Stimulated activated CD8-positive, alpha-beta memory T cell treated with anti-CD3 and anti-CD28 coated beads, Interleukin-4, amount 100 ng/mL, for 1 hour (primary cell): ENCODE measurements around the gene EPB41L5.
"Not testable (repeated sequence)": the region's sequence is repeated elsewhere in the genome, so short reads cannot be mapped to it uniquely, and the experiment has no call there.

Experiments used
- DNase-seq, 2 donors: peaks; one replicate each; pipeline ENCODE4 v3.0.0-alpha.2; 2020; ENCODE audit warnings: low read depth in 2 of 2, low spot score in 1 of 2

The EPB41L5 gene

DNA sequence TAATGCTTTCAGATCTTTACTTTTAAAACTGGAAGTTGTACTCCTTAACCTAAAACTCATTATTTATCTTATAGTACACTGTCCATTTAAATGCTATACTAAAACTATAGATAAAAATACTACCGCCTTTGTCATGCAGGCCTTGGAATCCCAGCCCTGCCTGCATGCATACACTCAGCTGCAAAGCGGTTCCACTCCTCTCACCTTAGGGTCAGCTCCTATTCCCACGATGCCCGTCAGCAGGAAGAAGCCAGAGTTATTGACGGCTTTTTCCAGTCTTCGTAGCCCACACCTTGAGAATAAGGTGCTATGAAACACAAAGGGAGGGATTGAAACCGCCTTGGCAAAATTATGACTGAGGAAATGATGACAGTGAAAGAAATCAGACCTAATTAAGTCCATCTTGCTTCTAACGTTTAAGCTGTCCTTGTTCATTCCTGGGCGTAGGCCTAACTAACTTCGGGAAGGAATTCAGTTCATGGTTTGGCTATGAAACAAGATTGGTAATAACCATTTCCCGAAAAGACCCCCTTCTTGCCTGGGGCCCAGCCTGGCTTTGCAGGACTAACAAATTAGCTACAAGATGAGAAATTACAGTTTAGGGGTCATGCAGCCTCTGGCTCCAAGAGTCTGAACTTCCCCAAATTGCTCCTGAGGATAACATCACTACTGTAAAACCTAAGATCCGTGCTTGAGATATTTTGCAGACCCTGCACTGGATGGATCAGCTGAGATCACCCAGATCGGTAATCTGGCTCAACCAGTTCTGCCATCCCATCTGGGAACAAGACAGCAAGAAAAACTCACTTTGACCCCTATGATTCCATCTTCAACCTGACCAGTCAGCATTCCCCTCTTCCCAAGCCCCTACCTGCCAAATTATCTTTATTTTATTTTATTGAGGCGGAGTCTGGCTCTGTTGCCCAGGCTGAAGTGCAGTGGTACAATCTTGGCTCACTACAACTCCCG, 17.1 kb downstream of the EPB41L5 start:
- no peak for DNase-seq

DNA sequence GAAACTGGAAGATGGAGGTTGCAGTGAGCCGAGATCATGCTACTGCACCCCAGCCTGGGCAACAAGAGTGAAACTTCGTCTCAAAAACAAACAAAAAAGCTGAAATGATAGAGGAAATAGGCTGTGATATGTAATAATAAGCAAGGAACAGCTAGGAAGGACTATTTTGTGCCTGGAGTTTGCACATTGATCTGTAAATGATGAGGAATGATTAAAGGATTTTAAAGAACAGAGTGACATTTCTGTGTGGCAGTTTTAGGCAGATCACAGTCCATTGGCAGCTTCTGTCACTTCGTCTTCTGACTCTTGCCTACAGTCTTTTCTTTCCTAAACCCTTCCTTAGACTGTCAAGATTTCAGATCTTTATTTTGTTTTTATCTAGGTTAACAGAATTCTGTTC, 19.4 kb downstream of the EPB41L5 start:
- no peak for DNase-seq

DNA sequence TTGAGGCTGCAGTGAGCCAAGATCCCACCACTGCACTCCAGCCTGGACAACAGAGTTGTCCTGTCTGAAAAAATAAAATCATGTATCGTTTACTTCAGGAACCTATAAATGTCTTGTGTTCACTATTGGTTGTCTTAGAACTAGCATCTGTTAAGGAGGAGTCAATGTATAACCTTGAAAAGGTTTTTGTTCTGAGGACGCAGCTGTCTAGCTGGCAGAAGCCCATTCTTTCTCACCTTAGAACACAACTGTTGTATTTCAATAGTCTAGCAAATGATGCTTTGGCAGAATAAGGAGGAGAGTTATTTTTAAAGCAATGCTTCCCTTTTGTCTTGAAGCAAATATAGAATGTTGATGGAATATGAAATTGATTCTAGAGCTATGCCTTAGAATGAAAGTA, 21.1 kb downstream of the EPB41L5 start:
- DNase-seq, result no peak

DNA sequence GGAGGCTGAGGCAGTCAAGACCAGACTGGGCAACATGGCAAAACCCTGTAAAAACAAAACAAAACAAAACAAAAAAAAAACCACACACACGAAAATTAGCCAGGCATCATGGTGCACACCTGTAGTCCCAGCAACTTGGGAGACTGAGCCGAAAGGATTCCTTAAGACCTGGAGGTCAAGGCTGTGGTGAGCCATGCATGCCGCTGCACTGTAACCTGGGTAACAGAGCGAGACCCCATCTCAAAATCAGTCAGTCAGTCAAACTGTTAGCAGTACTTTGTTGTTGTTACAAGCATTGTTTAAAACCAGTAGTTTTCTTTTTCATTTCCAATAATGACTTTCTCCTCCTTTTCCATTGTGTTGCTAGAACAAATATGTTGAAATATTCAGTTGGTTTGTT, 21.7 kb downstream of the EPB41L5 start:
- DNase-seq, result no peak

DNA sequence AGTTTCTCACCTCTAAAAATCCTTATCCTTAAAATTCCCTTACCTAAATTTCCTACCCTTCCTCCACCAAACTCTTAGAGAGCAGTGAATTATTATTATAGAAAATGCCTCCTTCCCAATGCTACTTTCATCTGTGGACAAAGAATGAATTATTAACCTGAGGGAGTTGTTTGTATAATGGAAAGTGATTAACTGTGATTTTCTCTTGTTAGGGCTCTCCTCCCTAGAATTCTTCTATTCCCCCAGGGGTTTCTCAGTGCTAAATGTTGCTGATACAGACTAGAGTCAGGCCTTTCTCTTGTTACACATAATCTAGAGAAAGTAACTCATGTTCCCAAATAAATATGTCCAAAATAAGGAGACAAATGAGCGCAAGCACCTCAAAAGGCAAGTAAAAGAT, 23.3 kb downstream of the EPB41L5 start:
- DNase-seq, result no peak

DNA sequence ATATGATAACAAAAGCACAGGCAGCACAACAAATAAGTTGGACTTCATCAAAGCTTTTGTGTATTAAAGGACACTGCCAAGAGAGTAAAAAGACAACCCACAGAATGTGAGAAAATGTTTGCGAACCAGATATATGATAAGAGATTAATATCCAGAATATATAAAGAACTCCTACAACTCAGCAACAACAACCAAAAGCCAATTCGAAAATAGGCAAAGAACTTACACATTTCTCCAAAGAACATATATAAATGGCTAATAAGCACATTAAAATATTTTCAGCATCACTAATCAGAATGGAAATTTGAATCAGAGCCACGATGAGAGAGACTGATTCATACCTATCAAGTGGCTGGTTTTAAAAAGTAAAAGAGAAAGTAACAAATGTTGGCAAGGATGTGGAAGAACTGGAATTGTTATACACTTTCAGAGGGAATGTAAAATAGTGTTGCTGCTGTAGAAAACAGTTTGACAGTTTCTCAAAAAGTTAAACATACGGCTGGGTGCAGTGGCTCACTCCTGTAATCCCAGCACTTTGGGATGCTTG, 25.2 kb downstream of the EPB41L5 start:
- no peak for DNase-seq

DNA sequence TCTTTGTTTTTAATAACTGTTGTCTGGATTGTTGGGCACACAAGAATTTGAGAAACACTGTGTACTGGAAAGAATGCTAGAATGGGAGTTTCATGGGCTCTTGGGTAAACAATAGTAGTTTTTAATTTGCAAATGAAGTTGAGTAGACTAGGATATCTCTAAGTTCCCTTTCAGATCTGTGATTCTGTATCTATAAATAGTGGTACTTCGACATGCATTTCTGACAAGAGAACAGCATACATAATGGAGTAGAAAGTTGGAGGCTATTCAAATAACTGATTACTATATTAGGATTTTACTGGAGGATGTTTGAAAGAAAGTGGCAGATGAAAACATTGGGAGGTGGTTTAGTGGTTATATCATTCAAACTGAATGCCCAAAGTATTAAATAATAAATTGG, 29.5 kb downstream of the EPB41L5 start:
- no peak for DNase-seq

DNA sequence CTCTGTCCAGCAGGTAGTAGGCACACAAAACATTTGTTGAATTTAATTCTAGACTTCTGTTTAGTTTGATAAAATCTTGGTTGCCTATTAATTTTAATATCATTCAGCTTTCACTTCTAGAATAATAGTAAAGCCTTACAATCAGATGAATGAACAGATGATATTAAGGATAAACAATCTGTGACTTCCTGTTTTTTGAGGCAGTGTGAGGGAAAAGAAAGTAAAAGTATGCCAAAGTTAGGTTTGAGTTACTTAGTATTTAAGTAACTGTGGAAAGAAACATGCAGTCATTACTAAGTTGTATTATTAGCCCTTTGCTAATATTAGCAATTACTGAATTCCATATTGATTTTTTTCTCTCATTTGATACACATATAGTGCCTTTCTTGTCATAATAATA, 31.5 kb downstream of the EPB41L5 start:
- no peak for DNase-seq

DNA sequence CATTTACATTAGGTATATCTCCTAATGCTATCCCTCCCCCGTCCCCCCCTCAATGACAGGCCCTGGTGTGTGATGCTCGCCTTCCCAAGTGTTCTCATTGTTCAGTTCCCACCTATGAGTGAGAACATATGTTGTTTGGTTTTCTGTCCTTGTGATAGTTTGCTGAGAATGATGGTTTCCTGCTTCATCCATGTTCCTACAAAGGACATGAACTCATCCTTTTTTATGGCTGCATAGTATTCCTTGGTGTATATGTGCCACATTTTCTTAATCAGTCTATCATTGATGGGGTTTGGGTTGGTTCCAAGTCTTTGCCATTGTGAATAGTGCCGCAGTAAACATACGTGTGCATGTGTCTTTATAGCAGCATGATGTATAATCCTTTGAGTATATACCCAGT, 32.9 kb downstream of the EPB41L5 start:
- DNase-seq, result not testable (repeated sequence)

DNA sequence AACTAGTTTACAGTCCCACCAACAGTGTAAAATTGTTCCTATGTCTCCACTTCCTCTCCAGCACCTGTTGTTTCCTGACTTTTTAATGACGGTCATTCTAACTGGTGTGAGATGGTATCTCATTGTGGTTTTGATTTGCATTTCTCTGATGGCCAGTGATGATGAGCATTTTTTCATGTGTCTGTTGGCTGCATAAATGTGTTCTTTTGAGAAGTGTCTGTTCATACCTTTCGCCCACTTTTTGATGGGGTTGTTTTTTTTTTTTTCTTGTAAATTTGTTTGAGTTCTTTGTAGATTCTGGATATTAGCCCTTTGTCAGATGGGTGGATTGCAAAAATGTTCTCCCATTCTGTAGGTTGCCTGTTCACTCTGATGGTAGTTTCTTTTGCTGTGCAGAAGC, 33.4 kb downstream of the EPB41L5 start:
- DNase-seq, result not testable (repeated sequence)

DNA sequence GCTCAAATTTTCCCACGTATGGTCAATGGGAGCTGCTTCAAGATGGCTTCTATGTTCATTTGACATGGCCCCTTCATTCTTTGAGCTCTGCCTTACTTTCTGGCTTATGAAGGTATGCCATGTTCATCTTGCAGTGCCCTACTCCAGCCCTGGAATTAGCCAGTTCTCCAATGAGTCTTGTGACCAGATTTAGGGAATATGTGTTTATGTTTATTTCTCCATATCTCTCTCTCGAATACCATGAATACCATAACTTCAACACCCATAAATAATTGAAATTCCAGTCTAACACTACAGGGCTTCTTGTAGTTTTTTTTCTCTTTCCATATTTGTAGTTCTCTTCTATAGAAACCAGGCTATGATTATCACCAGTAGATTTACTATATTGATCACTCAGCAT, 39.7 kb downstream of the EPB41L5 start:
- DNase-seq, result no peak

DNA sequence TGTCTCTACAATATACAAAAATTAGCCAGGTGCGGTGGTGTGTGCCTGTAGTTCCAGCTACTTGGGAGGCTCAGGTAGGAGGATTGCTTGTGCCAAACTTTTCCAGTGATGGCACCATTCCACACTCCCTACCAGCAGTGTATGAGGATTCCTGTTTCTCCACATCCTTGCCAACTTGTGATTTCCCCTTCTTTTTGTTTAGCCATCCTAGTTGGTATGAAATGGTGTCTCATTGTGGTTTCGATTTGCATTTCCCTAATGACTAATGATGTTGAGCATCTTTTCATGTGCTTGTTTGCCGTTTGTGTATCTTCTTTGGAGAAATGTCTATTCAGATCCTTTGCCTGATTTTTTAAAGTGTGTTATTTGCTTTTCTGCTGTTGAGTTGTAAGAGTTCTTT, 41.0 kb downstream of the EPB41L5 start:
- no peak for DNase-seq

DNA sequence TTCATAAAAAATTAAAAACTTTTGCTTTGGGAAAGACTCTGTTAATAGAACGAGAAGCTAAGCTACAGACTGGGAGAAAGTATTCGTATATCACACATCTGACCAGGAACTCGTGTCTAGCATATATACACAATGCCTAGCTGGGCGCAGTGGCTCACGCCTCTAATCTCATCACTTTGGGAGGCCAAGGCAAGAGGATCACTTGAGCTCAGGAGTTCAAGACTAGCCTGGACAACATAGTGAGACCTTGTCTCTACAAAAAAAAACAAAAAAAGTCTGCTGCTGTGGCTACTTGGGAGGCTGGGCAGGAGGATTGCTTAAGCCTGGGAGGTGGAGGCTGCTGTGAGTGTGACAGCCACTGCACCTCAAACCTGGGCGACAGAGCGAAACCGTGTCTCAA, 46.6 kb downstream of the EPB41L5 start:
- DNase-seq, result no peak

DNA sequence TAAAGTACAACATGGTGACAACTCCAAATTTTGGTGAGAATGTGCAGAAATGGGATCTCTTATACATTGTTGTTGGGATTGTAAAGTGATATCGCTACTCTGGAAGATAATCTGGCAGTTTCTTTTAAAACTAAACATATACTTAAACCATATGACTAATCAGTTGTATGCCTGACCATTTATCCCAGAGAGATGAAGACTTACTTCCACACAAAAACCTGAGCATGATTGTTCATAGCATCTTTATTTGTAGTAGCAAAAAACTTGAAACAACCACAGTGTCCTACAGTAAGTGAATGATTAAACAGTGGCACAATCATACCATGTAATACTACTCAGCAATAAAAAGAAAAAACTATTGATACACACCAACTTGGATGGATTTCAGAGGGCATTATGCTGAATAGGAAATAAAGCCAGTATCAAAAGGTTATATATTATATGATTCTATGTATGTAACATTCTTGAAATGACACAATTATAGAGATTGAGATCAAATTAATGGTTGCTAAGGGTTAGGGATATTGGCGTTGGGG, 47.3 kb downstream of the EPB41L5 start:
- no peak for DNase-seq

DNA sequence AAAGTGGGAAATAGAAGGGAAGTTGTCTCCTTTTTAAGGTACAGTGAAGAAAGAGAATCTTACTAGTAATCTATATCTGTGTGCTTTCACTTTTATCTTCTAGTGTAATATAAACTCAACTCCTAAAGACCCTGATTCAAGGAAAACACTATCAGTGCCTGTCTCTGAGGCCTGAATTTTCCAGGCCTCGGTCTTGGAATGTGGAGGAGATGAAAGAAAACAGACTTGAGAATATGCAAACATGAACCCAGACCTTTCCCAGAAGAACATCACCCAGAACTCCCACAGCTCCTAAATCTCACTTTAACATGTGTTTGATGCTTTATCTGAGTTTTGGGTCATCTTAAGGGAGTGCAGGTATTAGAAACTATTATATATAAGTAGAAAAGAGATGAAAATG, 51.8 kb downstream of the EPB41L5 start:
- DNase-seq, result no peak

DNA sequence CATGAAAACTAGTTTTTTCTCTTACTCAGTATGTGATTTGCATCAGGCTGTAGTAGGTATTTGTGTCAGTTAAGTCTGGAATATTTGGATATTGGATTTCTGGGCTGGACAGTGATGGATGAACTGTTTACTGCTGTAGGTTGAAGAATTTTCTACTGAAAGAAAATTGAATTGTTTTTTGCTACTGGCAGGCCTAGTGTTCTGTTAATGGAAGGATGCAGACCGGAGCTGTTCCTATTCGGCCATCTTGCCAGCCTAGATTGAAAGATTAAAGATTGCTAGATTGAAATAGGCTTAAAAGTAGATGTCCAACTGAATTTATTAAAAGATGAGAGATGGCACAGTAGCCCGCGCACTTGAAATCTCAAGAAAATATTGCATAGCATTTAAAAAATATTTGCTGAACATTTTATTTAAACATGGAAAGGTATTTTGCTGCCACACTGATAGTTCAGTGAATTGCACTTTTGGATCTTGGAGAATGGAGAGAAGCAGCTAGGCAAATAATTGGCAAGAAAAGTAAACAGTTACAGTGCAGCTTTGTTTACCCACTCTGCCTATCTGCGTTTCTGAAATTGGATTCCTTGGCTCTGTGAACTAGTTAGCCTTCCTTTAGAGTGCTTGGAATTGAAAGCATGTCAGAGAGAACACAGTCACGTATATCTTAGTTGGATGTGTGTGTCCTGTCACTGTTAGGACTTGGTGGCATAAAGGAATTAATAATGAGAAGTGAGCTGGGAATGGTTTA, 54.1 kb downstream of the EPB41L5 start:
- no peak for DNase-seq

DNA sequence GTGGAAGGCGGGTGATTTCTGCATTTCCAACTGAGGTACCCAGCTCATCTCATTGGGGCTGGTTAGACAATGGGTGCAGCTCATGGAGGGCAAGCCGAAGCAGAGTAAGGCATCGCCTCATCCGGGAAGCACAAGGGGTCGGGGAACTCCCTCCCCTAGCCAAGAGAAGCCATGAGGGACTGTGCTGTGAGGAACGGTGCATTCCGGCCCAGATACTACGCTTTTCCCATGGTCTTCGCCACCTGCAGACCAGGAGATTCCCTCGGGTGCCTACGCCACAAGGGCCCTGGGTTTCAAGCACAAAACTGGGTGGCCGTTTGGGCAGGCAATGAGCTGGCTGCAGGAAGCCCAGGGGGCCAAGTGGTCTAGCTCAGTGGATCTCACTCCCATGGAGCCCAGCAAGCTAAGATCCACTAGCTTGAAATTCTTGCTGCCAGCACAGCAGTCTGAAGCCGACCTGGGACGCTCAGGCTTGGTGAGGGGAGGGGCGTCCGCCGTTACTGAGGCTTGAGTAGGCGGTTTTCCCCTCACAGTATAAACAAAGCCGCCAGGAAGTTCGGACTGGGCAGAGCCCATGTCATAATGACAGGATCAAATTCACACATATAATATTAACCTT, 55.3 kb downstream of the EPB41L5 start:
- DNase-seq, result not testable (repeated sequence)

DNA sequence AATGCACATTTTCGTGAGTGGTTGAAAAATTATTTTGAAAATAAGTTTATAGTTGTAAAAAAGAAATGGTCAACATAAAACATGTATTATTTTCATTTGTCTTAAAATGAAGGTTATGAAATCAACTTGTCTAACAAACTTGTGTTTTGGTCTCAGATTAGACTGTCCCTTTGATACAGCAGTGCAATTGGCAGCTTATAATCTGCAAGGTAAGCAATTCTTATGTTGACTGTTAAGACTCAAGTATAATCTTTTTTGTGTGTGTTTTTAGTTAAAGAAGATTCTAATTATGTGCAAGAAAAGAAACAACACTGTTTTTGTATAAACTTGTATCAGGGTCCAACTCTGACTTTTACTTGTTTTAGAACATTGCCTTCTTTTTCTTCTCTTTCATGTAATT, 62.7 kb downstream of the EPB41L5 start:
- DNase-seq, result no peak

DNA sequence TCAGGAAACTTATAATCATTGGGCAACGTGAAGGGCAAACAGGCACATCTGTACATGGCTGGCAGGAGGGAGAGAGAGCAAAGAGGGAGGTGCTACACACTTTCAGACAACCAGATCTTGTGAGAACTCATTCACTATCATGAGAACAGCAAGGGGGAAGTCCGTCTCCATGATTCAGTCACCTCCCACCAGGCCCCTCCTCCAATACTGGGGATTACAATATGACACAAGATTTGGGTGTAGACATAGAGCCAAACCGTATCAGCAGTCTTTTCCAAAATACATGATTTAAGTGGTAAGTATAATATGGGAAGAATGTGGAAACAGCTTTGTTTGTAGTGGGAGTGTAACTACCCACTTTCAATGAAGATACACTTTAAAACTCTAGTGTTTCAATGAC, 65.0 kb downstream of the EPB41L5 start:
- DNase-seq, result no peak

DNA sequence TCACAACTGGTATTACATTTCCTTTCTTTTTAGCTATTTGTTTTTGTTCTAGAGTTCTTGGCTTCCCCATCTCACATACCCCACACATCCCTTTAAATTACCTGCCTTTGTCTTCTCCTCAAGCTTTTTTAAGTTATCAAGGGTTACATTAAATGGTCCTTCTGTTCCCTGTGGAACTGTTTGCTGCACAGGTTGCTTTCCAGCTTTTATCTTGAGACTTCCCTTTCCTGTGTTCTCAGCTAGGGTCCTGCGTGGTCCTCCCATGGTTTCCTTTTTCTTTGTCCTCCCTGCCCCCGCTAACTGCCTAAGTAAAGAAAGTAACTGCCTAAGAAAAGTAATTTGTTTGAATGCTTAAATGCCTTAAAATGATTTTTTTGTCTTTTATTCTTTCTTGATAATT, 66.8 kb downstream of the EPB41L5 start:
- no peak for DNase-seq

DNA sequence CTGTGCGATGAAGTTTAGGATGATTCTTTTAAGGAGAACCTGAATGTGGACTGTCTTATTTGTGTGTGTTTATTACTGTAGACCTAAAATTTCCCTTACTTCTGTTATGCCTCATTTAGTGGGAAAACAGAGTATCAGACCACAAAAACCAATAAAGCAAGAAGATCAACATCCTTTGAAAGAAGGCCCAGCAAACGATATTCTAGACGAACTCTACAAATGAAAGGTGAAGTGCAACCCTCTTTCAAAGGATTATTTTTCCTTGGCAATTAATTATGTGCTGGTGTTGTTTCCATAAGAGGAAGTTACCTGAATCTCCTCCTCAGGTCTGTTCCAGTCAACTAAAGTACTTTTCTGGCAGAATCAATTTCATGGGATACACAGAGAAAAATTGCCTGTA, 78.6 kb downstream of the EPB41L5 start:
- DNase-seq, result no peak
